ENCODE measurements around the gene DNAH10. TPM values are rescaled to one million over a fixed set of nuclear protein-coding genes. Genes with fewer than 3 reads are reported as not detected.

Gene DNAH10
- total RNA-seq, 1 experiment from 2014 or later = 0.17 TPM

GRCh38 chr12:123948401-123948795 lies 186.3 kb downstream of the DNAH10 start:
- no peaks in the 10 kb centered on the region for H3K23me2 ChIP-seq (ENCODE audit: insufficient read length, low read depth, low read length, poor library complexity, severe bottlenecking)
- H2BK12ac ChIP-seq (ENCODE audit: insufficient read length, low read depth, low read length) = no peak overlapping the region
- no peaks in the 10 kb centered on the region for H3K4me1 ChIP-seq (ENCODE audit: insufficient read depth, low read length)
- no peak overlapping the region for H3K23ac ChIP-seq (ENCODE audit: insufficient read length, low read depth, low read length)
- H3K56ac ChIP-seq (ENCODE audit: insufficient read length, low read depth, low read length) = no peak overlapping the region
- H3K79me1 ChIP-seq (ENCODE audit: insufficient read depth, low read depth, low read length, poor library complexity, severe bottlenecking) = no peaks in the 10 kb centered on the region
- no peaks in the 10 kb centered on the region; the same call in 1 of the 2 replicates for H3K27me3 ChIP-seq (ENCODE audit: insufficient read depth, low read length)
- no peak overlapping the region for H2AFZ ChIP-seq (ENCODE audit: low read length)
- H3K14ac ChIP-seq (ENCODE audit: insufficient read depth, low read length) = no peak overlapping the region
- peaks cover 0 to 1% (median 0%) of the 10 kb centered on the region in 3 experiments; a peak in 1 of 7 replicates for H3K36me3 Mint-ChIP-seq (ENCODE audit: insufficient read depth in 1 of 3, low read depth in 3 of 3)
- H3K27ac ChIP-seq (ENCODE audit: insufficient read length, low read depth, low read length) = no peak overlapping the region
- no peaks in the 10 kb centered on the region; a peak in 1 of 4 replicates for H3K4me1 Mint-ChIP-seq
- no peak overlapping the region for H3K4ac ChIP-seq (ENCODE audit: low read depth, low read length)
- H3K27ac Mint-ChIP-seq = no peak overlapping the region; a peak in 1 of 7 replicates
- H3K18ac ChIP-seq (ENCODE audit: insufficient read length, low read depth, low read length) = no peak overlapping the region
- H3K79me2 ChIP-seq (ENCODE audit: insufficient read depth, low read length) = no peaks in the 10 kb centered on the region
- no CpG with 5 or more reads among the region's 11 CpGs for WGBS (ENCODE audit: extremely low coverage, insufficient read length, low lambda C conversion rate)
- H4K91ac ChIP-seq (ENCODE audit: insufficient read length, low read depth, low read length) = no peak overlapping the region
- no peak for TF ChIP-seq CTCF (conservative IDR thresholded peaks at IDR 0.05)
- no peaks in the 10 kb centered on the region for H4K20me1 ChIP-seq (ENCODE audit: control insufficient read depth, insufficient read depth, insufficient read length)
- no peaks in the 10 kb centered on the region for H3K9me3 ChIP-seq (ENCODE audit: control insufficient read depth, low read depth, low read length)
- no peak overlapping the region for H3K4me2 ChIP-seq (ENCODE audit: insufficient read depth, insufficient read length, low read length)
- H4K8ac ChIP-seq (replicated peaks; ENCODE audit: insufficient read length, low read depth, low read length) = no peak overlapping the region
- peaks cover 96% of the 10 kb centered on the region for H3K27me3 Mint-ChIP-seq (ENCODE audit: low read depth)
- no peak overlapping the region for H4K5ac ChIP-seq (ENCODE audit: insufficient read length, low read depth, low read length)
- H2BK20ac ChIP-seq (ENCODE audit: low read depth, low read length, poor library complexity, severe bottlenecking) = no peak overlapping the region
- no peak overlapping the region for H3K4me3 Mint-ChIP-seq
- no peak overlapping the region for H2AK5ac ChIP-seq (ENCODE audit: insufficient read length, low read length)
- H3K9me3 Mint-ChIP-seq = no peaks in the 10 kb centered on the region
- H3T11ph ChIP-seq (ENCODE audit: low read length) = no peak overlapping the region
- DNase-seq = peak; percentile 26
- no peak overlapping the region for H3K9ac ChIP-seq (ENCODE audit: extremely low read depth, insufficient read length, low read length)
- no peak overlapping the region for H2BK5ac ChIP-seq (ENCODE audit: insufficient read length, low read length)
- H2BK15ac ChIP-seq (ENCODE audit: low read depth, low read length) = no peak overlapping the region
- H2BK120ac ChIP-seq (ENCODE audit: low read depth, low read length, poor library complexity, severe bottlenecking) = no peak overlapping the region

Measured in H9 (cell line).